Endothelial cell of umbilical vein (primary cell): ENCODE data around the gene DENND1C.

Source experiments
- CTCF ChIP-seq, 2 donors: IDR thresholded peaks; 1 replicate in 1 of 2; 2 replicates in 1 of 2; pipeline ENCODE4 v1.5.1; 2011; ENCODE audit warnings: low read length in 2 of 2, mild to moderate bottlenecking in 2 of 2, moderate library complexity in 2 of 2, control low read depth in 1 of 2, inconsistent platforms in 1 of 2, low read depth in 1 of 2; ENCODE audit not compliant: insufficient read depth in 1 of 2; ENCODE audit errors: extremely low read depth in 1 of 2
- EZH2 ChIP-seq: IDR thresholded peaks from 2 replicates; pipeline ENCODE4 v1.6.1; 2012; ENCODE audit warnings: borderline replicate concordance, low read depth, mild to moderate bottlenecking, moderate library complexity, low read length, inconsistent platforms; ENCODE audit not compliant: severe bottlenecking
- JUN ChIP-seq: IDR thresholded peaks from 2 replicates; pipeline ENCODE4 v1.6.1; 2011; ENCODE audit warnings: borderline replicate concordance, low read depth; ENCODE audit not compliant: insufficient read length, insufficient read depth
- MYC ChIP-seq: IDR thresholded peaks from one replicate; pipeline ENCODE4 v1.6.1; 2011; ENCODE audit warnings: mild to moderate bottlenecking, low read depth, low read length
- POLR2A ChIP-seq: IDR thresholded peaks from 2 replicates; pipeline ENCODE4 v1.6.1; 2012; ENCODE audit warnings: low read depth, mild to moderate bottlenecking, control low read depth, low read length
- POLR2AphosphoS5 ChIP-seq: IDR thresholded peaks from 2 replicates; pipeline ENCODE4 v1.6.1; 2012; ENCODE audit warnings: low read depth, mild to moderate bottlenecking, control low read depth, low read length, moderate library complexity; ENCODE audit not compliant: insufficient read depth

DNA sequence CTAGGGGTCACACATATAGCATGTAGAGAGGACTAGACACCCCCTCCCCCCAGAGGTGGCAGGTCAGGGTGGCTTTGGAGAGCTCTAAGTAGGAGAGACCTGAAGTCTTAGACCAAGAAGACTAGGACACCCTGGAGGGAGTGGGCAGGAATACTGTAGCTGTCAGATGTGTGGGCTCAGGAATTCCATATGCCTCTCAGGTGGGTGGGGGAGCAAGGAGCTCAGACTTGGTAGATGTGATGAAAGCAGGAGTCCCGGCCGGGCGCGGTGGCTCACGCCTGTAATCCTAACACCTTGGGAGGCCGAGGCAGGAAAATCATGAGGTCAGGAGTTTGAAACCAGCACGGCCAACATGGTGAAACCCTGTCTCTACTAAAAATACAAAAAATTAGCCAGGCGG is 15.9 kb downstream of the DENND1C start:
- no peak for TF ChIP-seq JUN
- no peak for TF ChIP-seq EZH2
- TF ChIP-seq MYC: no peak
- no peak for TF ChIP-seq CTCF (IDR thresholded peaks at IDR 0.05; ENCODE audit: extremely low read depth in 1 of 2, insufficient read depth in 1 of 2, low read depth in 1 of 2, low read length in 2 of 2)
- TF ChIP-seq POLR2AphosphoS5: no peak
- no peak for TF ChIP-seq POLR2A
